GM12878 (cell line): Measurements from ENCODE around the gene ITPRIPL2. TPM values are rescaled to one million over a fixed set of nuclear protein-coding genes. Genes with fewer than 3 reads are reported as not detected.
A peak's percentile ranks its signal among the peaks of the same experiment; 100 is the strongest.

Experiments used
- CTCF ChIP-seq, 3 experiments: IDR thresholded peaks in 2 of 3; conservative IDR thresholded peaks in 1 of 3; 2 replicates each; pipeline ENCODE4 v1.5.1; 2011; ENCODE audit warnings: low read depth in 3 of 3, low read length in 3 of 3, mild to moderate bottlenecking in 3 of 3, control low read depth in 2 of 3, moderate library complexity in 2 of 3, inconsistent platforms in 1 of 3, mixed read lengths in 1 of 3; ENCODE audit not compliant: control insufficient read depth in 2 of 3, insufficient read depth in 1 of 3; ENCODE audit errors: extremely low read depth in 1 of 3
- E2F8 ChIP-seq: fragments of 450-650 bp; IDR thresholded peaks from 2 replicates; pipeline ENCODE4 v1.6.1; 2018; ENCODE audit warnings: mild to moderate bottlenecking, low read depth, moderate library complexity; ENCODE audit not compliant: partially characterized antibody
- EED ChIP-seq: sonication (generic); IDR thresholded peaks from 2 replicates; pipeline ENCODE4 v1.6.1; 2016; ENCODE audit warnings: antibody characterized with exemption, low read depth
- HDAC2 ChIP-seq: fragments of 200-600 bp; sonication (generic); IDR thresholded peaks from 2 replicates; pipeline ENCODE4 v1.6.1; 2017
- IKZF1 ChIP-seq: fragments of 450-650 bp; conservative IDR thresholded peaks from 2 replicates; pipeline ENCODE4 v1.6.1; 2017; ENCODE audit warnings: antibody characterized with exemption, mild to moderate bottlenecking
- NR2C1 ChIP-seq: fragments of 450-650 bp; IDR thresholded peaks from 2 replicates; pipeline ENCODE4 v1.6.1; 2017; ENCODE audit warnings: antibody characterized with exemption, mild to moderate bottlenecking, moderate library complexity
- PAX5 ChIP-seq: IDR thresholded peaks from 2 replicates; pipeline ENCODE4 v1.6.1; 2011; ENCODE audit warnings: low read depth, low read length, borderline replicate concordance
- RELB ChIP-seq: fragments of 450-650 bp; IDR thresholded peaks from 2 replicates; pipeline ENCODE4 v1.6.1; 2017; ENCODE audit warnings: low read depth, mild to moderate bottlenecking, moderate library complexity
- REST ChIP-seq: IDR thresholded peaks from 2 replicates; pipeline ENCODE4 v1.6.1; 2012; ENCODE audit warnings: mild to moderate bottlenecking, low read depth, low read length
- SPI1 ChIP-seq: IDR thresholded peaks from 2 replicates; pipeline ENCODE4 v1.6.1; 2011; ENCODE audit warnings: low read depth, mild to moderate bottlenecking, low read length, moderate library complexity, borderline replicate concordance; ENCODE audit not compliant: insufficient read depth
- TARDBP ChIP-seq: IDR thresholded peaks from 2 replicates; pipeline ENCODE4 v1.6.1; 2016; ENCODE audit warnings: borderline replicate concordance
- TCF7 ChIP-seq: IDR thresholded peaks from 2 replicates; pipeline ENCODE4 v1.6.1; 2014; ENCODE audit warnings: antibody characterized with exemption, borderline replicate concordance
- USF1 ChIP-seq: IDR thresholded peaks from 2 replicates; pipeline ENCODE4 v1.6.1; 2011; ENCODE audit warnings: borderline replicate concordance, low read depth, mild to moderate bottlenecking, moderate library complexity, mixed read lengths, low read length; ENCODE audit not compliant: insufficient read depth; ENCODE audit errors: extremely low read length
- polyA plus RNA-seq, 11 experiments: library from polyadenylated mRNA; depleted of rRNA in 4 of 11; unstranded in 6 of 11; stranded (reverse) in 5 of 11; fragments of >200 nt; fragmentation: Nextera tagmentation in 4 of 11; fragmentation: Illumina TruSeq in 1 of 11; extraction: Ambion mirVana in 4 of 11; extraction: Trizol in 1 of 11; gene quantifications; 1 replicate in 1 of 11; 2 replicates in 10 of 11; pipeline versions ENCODE4 v1.2.1 to v1.2.3, GENCODE V29; 2011 to 2016; ENCODE audit warnings: inconsistent platforms in 2 of 11, missing spikeins in 2 of 11, low read depth in 1 of 11
- total RNA-seq, 4 experiments: library from RNA; depleted of rRNA in 3 of 4; stranded (reverse); fragments of >200 nt in 3 of 4; fragmentation: Illumina TruSeq in 1 of 4; extraction: Trizol in 1 of 4; gene quantifications; 2 replicates each; pipeline versions ENCODE4 v1.2.1 to v1.2.3, GENCODE V29; 2013 to 2021

ITPRIPL2 gene
- total and polyA plus RNA-seq, 10 of the 15 experiments (the other 5 are each of a cell fraction or from before 2014, with no cell fraction given), result 0.48 to 14.3 (median 3.5) TPM

GRCh38 chr16:19108409-19109287, 5.1 kb upstream of the ITPRIPL2 start (continued):
- TF ChIP-seq REST (no peak), HDAC2 (no peak), PAX5 (no peak), NR2C1 (no peak), RELB (no peak), CTCF (IDR thresholded peaks at IDR 0.05 in 2 of 3, conservative IDR thresholded peaks at IDR 0.05 in 1 of 3; ENCODE audit: control insufficient read depth in 2 of 3, extremely low read depth in 1 of 3, insufficient read depth in 1 of 3, low read depth in 3 of 3, low read length in 3 of 3) (no peak), USF1 (no peak), EED (0 out of 2 replicates have a peak, but pooled peaks have one; percentile 21), E2F8 (no peak), TCF7 (no peak), IKZF1 (0 out of 2 replicates have a peak, but pooled peaks have one; percentile 35), SPI1 (0 out of 2 replicates have a peak, but pooled peaks have one; percentile 3), TARDBP (no peak)
